KG1 (cell line): Measurements from ENCODE around the gene FKBP5.
"Not testable (repeated sequence)": the region's sequence is repeated elsewhere in the genome, so short reads cannot be mapped to it uniquely, and the experiment has no call there.

ENCODE experiments used
- DNase-seq: peaks from one replicate; lab custom pipeline; 2025; lab: John Stamatoyannopoulos, UW

FKBP5 gene

GRCh38 chr6:35539223-35539622, 149.5 kb downstream of the FKBP5 start:
- no peak for DNase-seq

- not testable (repeated sequence) for DNase-seq
Measured at GRCh38 chr6:35535847-35536246, 152.9 kb downstream of the FKBP5 start.

DNA sequence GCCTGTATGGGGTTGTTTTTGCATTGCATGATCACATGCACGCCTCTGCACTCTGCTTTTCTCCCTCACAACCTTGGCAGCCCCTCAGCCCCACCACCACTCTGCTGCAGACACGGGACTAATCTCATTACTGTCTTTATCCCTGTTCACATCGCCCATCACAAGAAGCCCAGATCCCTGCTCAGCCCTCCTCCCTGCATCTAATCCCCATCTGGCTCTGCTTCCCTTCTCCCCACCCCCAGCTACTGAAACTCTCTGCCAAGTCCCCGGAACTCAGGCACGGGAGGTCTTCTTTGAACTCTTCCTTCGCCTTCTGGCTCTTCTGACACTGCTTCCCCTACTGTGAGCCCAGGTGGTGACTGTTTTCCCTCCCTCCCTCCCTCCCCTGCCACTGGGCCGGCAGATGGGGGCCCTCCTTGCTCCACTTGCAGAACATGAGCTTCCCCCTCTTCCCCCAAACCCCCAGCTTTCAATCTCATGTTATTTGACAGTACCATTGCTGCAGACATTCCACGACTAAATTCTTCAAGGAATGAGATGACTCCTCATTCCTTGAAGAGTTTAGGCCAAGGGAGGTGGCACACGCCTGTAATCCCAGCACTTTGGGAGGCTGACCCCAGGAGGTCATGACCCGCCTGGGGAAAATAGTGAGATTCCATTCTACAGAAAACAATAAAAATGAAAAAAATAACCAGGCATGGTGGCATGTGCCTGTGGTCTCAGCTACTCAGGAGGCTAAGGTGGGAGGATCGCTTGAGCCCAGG, 154.1 kb downstream of the FKBP5 start:
- no peak for DNase-seq

DNA sequence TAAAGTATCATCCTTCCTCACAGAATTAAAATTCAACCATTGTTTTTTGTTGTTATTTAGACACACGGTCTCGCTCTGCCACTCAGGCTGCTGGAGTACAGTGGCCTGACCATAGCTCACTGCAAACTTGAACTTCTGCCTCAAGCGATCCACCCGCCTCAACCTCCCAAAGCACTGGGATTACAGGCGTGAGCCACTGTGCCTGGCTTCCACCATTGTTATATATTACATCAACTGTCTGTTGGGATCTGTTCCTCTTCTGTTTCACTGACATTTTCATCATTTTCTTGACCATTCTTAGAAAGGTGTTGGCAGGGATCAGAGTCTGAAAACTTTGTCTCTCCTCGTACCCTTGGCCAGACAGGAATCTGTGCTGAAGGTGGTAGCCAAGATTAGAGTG, 154.7 kb downstream of the FKBP5 start:
- no peak for DNase-seq

GRCh38 chr6:35532126-35532525, 156.6 kb downstream of the FKBP5 start:
- DNase-seq, result no peak

- no peak for DNase-seq
Measured at GRCh38 chr6:35524380-35525020, 164.2 kb downstream of the FKBP5 start.
